GM19023 (cell line): Measurements from ENCODE around the gene SORCS1.
A peak's percentile ranks its signal among the peaks of the same experiment; 100 is the strongest.

Experiments used
- ATAC-seq: cut with Tn5 transposase; IDR thresholded peaks from one replicate; pipeline ENCODE4 v1.9.1; 2021; ENCODE audit warnings: mild to moderate bottlenecking, moderate library complexity; ENCODE audit not compliant: unreplicated experiment

The SORCS1 gene

GRCh38 chr10:106826716-106827115, 337.8 kb downstream of the SORCS1 start:
- ATAC-seq = no peak

DNA sequence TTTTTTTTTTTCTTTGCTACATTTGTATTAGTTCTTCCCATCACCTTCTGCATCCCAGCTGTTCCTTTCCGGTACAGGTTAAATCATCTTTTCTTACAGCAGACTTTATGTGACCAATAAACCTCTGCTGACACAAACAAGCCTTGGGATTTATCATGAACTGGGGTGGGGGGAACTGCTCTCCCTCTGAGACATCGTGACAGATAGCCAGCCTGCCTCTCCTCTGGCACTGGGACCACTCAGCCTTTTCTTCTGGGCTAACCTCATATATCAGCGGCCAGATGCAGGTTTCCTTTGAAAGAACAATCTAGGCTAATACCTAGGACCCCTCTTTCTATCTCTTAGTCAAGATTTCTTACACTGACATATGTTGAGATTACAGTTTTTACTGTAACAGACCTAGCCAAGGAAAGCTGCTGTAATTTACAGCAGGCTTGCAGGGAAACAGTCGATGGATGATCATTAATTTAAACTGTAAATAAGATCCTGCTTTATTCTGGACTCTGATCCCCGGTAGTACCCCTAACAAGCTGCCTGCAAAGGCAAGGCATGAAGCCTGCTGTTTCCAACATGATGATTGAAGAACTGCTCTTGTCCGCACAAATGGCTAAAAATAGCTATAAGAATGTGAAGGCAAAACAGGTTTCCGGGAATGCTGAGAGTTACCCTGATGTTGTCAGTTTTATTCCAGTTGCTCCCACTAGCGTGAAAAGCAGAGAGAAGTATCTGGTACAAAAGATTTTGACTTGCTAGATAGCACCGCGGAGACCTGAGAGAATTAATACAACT, 338.7 kb downstream of the SORCS1 start:
- ATAC-seq = no peak

GRCh38 chr10:106820579-106820978, 343.9 kb downstream of the SORCS1 start:
- no peak for ATAC-seq

GRCh38 chr10:106819490-106819889, 345.0 kb downstream of the SORCS1 start:
- no peak for ATAC-seq

- no peak for ATAC-seq
Observed at GRCh38 chr10:106816318-106817085, 348.0 kb downstream of the SORCS1 start.

GRCh38 chr10:106815427-106816043, 349.0 kb downstream of the SORCS1 start:
- ATAC-seq = no peak

GRCh38 chr10:106804992-106805582, 359.4 kb downstream of the SORCS1 start:
- no peak for ATAC-seq

- no peak for ATAC-seq
Observed at GRCh38 chr10:106802949-106803348, 361.6 kb downstream of the SORCS1 start.

GRCh38 chr10:106799776-106800175, 364.7 kb downstream of the SORCS1 start:
- ATAC-seq = no peak

GRCh38 chr10:106795619-106796018, 368.9 kb downstream of the SORCS1 start:
- ATAC-seq = peak; percentile 98

GRCh38 chr10:106793617-106794016, 370.9 kb downstream of the SORCS1 start:
- no peak for ATAC-seq

DNA sequence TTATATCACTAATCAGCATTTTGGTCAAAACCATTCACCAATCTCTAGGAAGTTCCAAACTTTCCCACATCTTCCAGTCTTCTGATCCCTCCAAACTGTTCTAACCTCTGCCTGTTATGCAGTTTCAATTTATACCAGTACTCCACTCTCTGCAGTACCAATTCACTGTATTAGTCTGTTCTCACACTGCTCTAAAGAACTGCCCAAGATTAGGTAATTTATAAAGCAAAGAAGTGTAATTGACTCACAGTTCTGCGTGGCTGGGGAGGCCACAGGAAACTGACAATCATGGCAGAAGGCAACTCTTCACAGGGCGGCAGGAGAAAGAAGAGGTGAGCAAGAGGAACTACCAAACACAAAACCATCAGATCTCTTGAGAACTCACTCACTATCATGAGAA, 374.9 kb downstream of the SORCS1 start:
- no peak for ATAC-seq

DNA sequence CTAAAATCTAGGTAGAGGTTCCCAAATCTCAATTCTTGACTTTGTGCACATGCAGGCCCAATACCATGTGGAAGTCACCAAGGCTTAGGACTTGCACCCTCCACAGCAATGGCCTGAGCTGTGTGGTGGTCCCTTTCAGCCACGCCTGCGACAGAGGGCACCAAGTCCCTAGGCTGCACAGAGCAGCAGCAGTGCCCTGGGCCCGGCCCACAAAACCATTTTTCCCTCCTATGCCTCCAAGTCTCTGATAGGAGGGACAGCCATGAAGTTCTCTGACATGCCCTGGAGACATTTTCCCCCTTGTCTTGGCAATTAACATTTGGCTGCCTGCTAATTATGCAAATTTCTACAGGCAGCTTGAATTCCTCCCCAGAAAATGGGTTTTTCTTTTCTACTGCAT, 375.5 kb downstream of the SORCS1 start:
- ATAC-seq = no peak

DNA sequence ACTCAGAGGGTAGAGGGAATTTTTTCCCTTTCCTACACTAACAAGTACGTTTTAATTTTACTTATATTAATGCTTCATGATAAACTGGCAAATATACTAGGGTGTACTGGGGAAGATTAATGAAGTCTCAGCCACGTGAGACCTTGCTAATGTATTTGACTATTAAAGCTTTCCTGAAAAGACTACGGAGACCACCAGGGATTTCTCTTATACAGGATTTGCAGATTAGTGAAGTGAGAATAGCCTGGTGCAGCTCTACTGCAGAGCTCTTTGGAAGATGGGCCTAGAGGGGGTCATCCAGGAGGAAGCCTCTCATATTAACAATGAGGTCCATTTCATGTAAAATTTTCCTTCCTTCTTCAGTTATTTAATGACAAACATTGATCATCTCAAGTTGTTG, 379.0 kb downstream of the SORCS1 start:
- ATAC-seq = no peak

DNA sequence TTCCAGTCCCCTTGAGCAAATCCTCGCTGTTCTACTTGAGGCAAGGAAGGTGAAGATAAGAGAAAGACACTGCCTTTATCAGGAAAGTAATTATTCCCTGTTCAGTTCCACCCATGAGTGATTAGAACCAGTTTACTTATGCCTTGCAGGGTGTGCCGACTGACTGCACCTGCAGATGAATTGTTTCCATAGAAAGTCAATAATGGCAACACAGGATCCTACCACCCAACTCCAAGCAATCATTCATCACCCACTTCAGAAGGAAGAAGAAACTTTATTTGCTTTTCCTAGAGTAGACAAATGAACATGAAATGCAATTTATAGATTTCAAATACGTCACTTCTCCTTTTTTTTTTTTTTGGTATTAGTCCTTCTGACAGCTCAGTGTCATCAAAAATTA, 383.9 kb downstream of the SORCS1 start:
- no peak for ATAC-seq

GRCh38 chr10:106777841-106778240, 386.7 kb downstream of the SORCS1 start:
- ATAC-seq = no peak

- no peak for ATAC-seq
Observed at GRCh38 chr10:106775127-106775526, 389.4 kb downstream of the SORCS1 start.

DNA sequence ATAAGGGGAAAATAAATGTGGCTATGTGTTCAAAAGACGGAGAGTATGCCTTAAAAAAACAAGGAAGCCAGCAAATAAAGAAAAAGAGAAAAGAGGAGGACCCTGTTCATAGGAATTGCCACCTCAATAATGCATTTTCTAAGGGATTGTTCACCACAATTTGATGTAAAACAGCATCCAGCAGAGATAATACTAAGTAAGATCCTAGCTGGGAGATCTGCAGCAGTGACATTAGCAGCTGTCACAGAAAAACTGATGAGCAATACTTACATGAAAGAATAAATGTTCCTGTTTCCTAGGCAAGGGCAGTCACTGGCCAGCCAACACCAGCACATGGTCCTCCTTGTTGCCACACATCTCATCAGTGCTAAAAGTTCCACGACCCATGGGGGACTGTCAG, 391.5 kb downstream of the SORCS1 start:
- ATAC-seq = no peak

- no peak for ATAC-seq
Observed at GRCh38 chr10:106771154-106771553, 393.4 kb downstream of the SORCS1 start.

- ATAC-seq = no peak
Observed at GRCh38 chr10:106768204-106768603, 396.3 kb downstream of the SORCS1 start.

DNA sequence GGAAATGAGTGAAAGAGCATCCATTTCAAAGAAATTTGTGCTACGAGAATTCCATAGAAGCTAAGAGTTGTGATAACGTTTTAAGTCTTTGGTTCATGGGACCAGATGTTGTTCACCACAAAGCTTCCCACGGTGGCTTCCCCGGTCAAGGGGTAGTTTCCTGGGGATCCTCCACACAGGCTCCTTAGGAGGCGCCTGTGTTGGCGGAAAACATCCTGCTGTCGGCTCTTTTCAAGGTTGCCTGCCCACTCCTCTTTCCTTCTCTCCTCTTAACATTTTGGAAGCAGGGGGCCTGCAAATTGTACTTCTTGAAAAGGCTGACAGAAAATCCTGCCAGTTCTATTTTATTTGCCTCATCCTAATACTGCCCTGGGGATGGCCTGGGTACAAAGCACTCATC, 398.6 kb downstream of the SORCS1 start:
- no peak for ATAC-seq
